Hepatocyte (in vitro differentiated cells): Measurements from ENCODE around the gene GALNTL6. TPM values are rescaled to one million over a fixed set of nuclear protein-coding genes. Genes with fewer than 3 reads are reported as not detected.

ENCODE experiments used
- DNase-seq: peaks from one replicate; pipeline ENCODE4 v3.0.0-alpha.2; 2016; ENCODE audit warnings: low spot score
- H2AFZ ChIP-seq: fragments of 200-600 bp; sonication (generic); 2 replicates; pipeline ENCODE4 v1.6.0; 2016; ENCODE audit warnings: antibody characterized with exemption, mild to moderate bottlenecking
- H3K27ac ChIP-seq: fragments of 200-600 bp; sonication (generic); 2 replicates; pipeline ENCODE4 v1.5.1; 2016; ENCODE audit warnings: mild to moderate bottlenecking
- H3K27me3 ChIP-seq: fragments of 200-600 bp; sonication (generic); 2 replicates; pipeline ENCODE4 v1.6.1; 2016
- H3K36me3 ChIP-seq: fragments of 200-600 bp; sonication (generic); replicated peaks from 2 replicates; pipeline ENCODE4 v1.5.1; 2016; ENCODE audit warnings: low read depth; ENCODE audit not compliant: insufficient read depth
- H3K4me1 ChIP-seq: fragments of 200-600 bp; sonication (generic); 2 replicates; pipeline ENCODE4 v1.5.1; 2016; ENCODE audit warnings: mild to moderate bottlenecking, moderate library complexity; ENCODE audit not compliant: insufficient read depth
- H3K4me2 ChIP-seq: fragments of 200-600 bp; sonication (generic); 2 replicates; pipeline ENCODE4 v1.6.0; 2016
- H3K4me3 ChIP-seq: fragments of 200-600 bp; sonication (generic); 2 replicates; pipeline ENCODE4 v1.5.1; 2016; ENCODE audit warnings: mild to moderate bottlenecking
- H3K79me2 ChIP-seq: fragments of 200-600 bp; sonication (generic); 2 replicates; pipeline ENCODE4 v1.6.0; 2017; ENCODE audit warnings: mild to moderate bottlenecking
- H3K9me2 ChIP-seq: fragments of 200-600 bp; sonication (generic); replicated peaks from 2 replicates; pipeline ENCODE4 v1.6.0; 2017; ENCODE audit warnings: mild to moderate bottlenecking; ENCODE audit not compliant: insufficient read depth
- H3K9me3 ChIP-seq: fragments of 200-600 bp; sonication (generic); 2 replicates; pipeline ENCODE4 v1.5.1; 2016; ENCODE audit warnings: low read depth, mild to moderate bottlenecking
- H4K20me1 ChIP-seq: fragments of 200-600 bp; sonication (generic); 2 replicates; pipeline ENCODE4 v1.6.0; 2016; ENCODE audit warnings: mild to moderate bottlenecking; ENCODE audit not compliant: insufficient read depth, poor library complexity, severe bottlenecking
- CTCF ChIP-seq: fragments of 200-600 bp; sonication (generic); IDR thresholded peaks from 2 replicates; pipeline ENCODE4 v1.5.1; 2016; ENCODE audit warnings: antibody characterized with exemption, mild to moderate bottlenecking; ENCODE audit not compliant: poor library complexity
- EZH2 ChIP-seq: fragments of 200-600 bp; sonication (generic); IDR thresholded peaks from 2 replicates; pipeline ENCODE4 v1.6.1; 2016; ENCODE audit warnings: antibody characterized with exemption, mild to moderate bottlenecking, borderline replicate concordance
- EZH2phosphoT487 ChIP-seq: fragments of 200-600 bp; sonication (generic); IDR thresholded peaks from one replicate; pipeline ENCODE4 v1.6.1; 2018; ENCODE audit warnings: antibody characterized with exemption, mild to moderate bottlenecking, low read depth, moderate library complexity; ENCODE audit not compliant: unreplicated experiment, severe bottlenecking
- WGBS: methylation state at CpG from one replicate; pipeline ENCODE4 v1.1.6; 2016; ENCODE audit warnings: low lambda C conversion rate; ENCODE audit errors: missing lambda C conversion rate; 5-methylcytosine and 5-hydroxymethylcytosine counted together
- polyA plus RNA-seq: library from polyadenylated mRNA; unstranded; fragments of >200 nt; fragmentation: Nextera tagmentation; extraction: Ambion mirVana; gene quantifications from 2 replicates; pipeline ENCODE4 v1.2.1, GENCODE V29; 2016
- total RNA-seq: library from RNA; depleted of rRNA; stranded (reverse); fragments of >200 nt; gene quantifications from 2 replicates; pipeline ENCODE4 v1.2.3, GENCODE V29; 2014

The GALNTL6 gene
- total and polyA plus RNA-seq, 2 experiments from 2014 or later, result 0.53 to 0.74 TPM

- Histone ChIP-seq H2AFZ (no peak overlapping the region), H3K27me3 (no peaks in the 10 kb centered on the region), H3K4me1 (no peaks in the 10 kb centered on the region), H4K20me1 (no peaks in the 10 kb centered on the region), H3K4me3 (no peak overlapping the region), H3K9me3 (no peaks in the 10 kb centered on the region), H3K4me2 (no peak overlapping the region), H3K79me2 (no peaks in the 10 kb centered on the region), H3K27ac (no peak overlapping the region), H3K9me2 (no peaks in the 10 kb centered on the region), H3K36me3 (no peaks in the 10 kb centered on the region)
- peak; percentile 8 for DNase-seq
- TF ChIP-seq CTCF, result no peak
- TF ChIP-seq EZH2, result no peak
- TF ChIP-seq EZH2phosphoT487, result no peak
- 71% methylated on average over 2 of the region's 2 CpGs for WGBS
These were observed 457.2 kb downstream of the GALNTL6 start for GRCh38 chr4:172270397-172270796.

- H3K79me2 ChIP-seq, result no peaks in the 10 kb centered on the region
- no peaks in the 10 kb centered on the region for H3K9me2 ChIP-seq
- no peak overlapping the region for H3K4me2 ChIP-seq
- no peaks in the 10 kb centered on the region for H3K4me1 ChIP-seq
- no peak overlapping the region for H3K27ac ChIP-seq
- no peaks in the 10 kb centered on the region for H3K27me3 ChIP-seq
- H3K4me3 ChIP-seq, result no peak overlapping the region
- H3K36me3 ChIP-seq, result no peaks in the 10 kb centered on the region
- H2AFZ ChIP-seq, result no peak overlapping the region
- no peak for DNase-seq
- TF ChIP-seq EZH2phosphoT487 (no peak), EZH2 (no peak), CTCF (no peak)
- H3K9me3 ChIP-seq, result no peaks in the 10 kb centered on the region
- H4K20me1 ChIP-seq, result no peaks in the 10 kb centered on the region
These were observed 473.9 kb downstream of the GALNTL6 start for GRCh38 chr4:172287117-172287516.

DNA sequence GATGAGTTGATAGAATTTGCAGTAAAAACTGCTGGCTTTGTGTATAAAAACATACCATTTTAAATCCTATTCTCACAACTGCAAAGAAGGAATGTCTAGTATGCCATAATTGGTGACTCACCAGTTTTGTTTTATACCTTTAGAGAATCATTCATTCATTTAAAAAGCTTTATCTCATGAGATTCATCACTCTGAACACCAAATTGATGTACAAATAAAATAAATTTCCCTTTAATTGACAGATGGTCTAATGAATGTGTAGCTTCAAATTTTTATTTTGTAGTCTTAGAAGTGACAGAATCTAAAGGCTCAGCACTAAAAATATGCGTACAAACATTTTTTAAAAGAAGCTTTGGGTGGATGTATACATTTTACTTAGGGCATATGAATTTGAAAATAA, 492.5 kb downstream of the GALNTL6 start:
- Histone ChIP-seq H3K27ac (no peak overlapping the region), H3K4me1 (no peaks in the 10 kb centered on the region), H4K20me1 (no peaks in the 10 kb centered on the region), H3K36me3 (no peaks in the 10 kb centered on the region), H3K4me3 (no peak overlapping the region), H2AFZ (no peak overlapping the region), H3K27me3 (no peaks in the 10 kb centered on the region), H3K9me3 (no peaks in the 10 kb centered on the region), H3K4me2 (no peak overlapping the region), H3K79me2 (no peaks in the 10 kb centered on the region), H3K9me2 (no peaks in the 10 kb centered on the region)
- DNase-seq, result no peak
- no peak for TF ChIP-seq EZH2phosphoT487
- TF ChIP-seq CTCF, result no peak
- TF ChIP-seq EZH2, result no peak
- WGBS, result 91% methylated on average over 1 of the region's 1 CpG

GRCh38 chr4:172308078-172308477, 494.9 kb downstream of the GALNTL6 start:
- Histone ChIP-seq H3K9me2 (no peaks in the 10 kb centered on the region), H3K79me2 (no peaks in the 10 kb centered on the region), H3K4me1 (no peaks in the 10 kb centered on the region), H3K4me2 (no peak overlapping the region), H3K36me3 (no peaks in the 10 kb centered on the region), H3K4me3 (no peak overlapping the region), H3K27me3 (no peaks in the 10 kb centered on the region), H3K27ac (no peak overlapping the region), H2AFZ (no peak overlapping the region), H3K9me3 (no peaks in the 10 kb centered on the region), H4K20me1 (no peaks in the 10 kb centered on the region)
- TF ChIP-seq CTCF (no peak), EZH2phosphoT487 (no peak), EZH2 (no peak)
- no peak for DNase-seq
- 92% methylated on average over 2 of the region's 2 CpGs for WGBS
